HepG2 (cell line): ENCODE measurements around the gene TMEM178A. TPM values are rescaled to one million over a fixed set of nuclear protein-coding genes. Genes with fewer than 3 reads are reported as not detected.

ENCODE experiments used
- ATAC-seq: fragments of 200-7000 bp; cut with Tn5 transposase; 3 replicates; pipeline ENCODE4 v1.9.1; 2020; ENCODE audit warnings: mild to moderate bottlenecking, moderate library complexity
- BruUV-seq: library from RNA; stranded (reverse); fragments of 400-500 nt; replicated peaks from 2 replicates; lab custom pipeline; 2021; lab: Mats Ljungman, UMichigan
- CTCF ChIA-PET: fragments of 300-600 bp; formaldehyde crosslinking; extraction: SDS; loops from one replicate; lab custom pipeline; 2021; ENCODE audit warnings: low total read pairs, inconsistent platforms, low intra/inter-chr PET ratio; lab: Yijun Ruan, JAX
- POLR2A ChIA-PET: fragments of 350-600 bp; sonication (Branson Sonifier 250); formaldehyde crosslinking; loops from one replicate; lab custom pipeline; 2020; ENCODE audit warnings: antibody characterized with exemption, inconsistent platforms; lab: Yijun Ruan, JAX
- DNase-seq: peaks from one replicate; pipeline ENCODE4 v3.0.0-alpha.2; 2015; ENCODE audit warnings: low spot score
- FAIRE-seq: peaks from 3 replicates; lab custom pipeline; 2011; peaks lifted over from hg19 to GRCh38; lab: Jason Lieb, UNC
- H2AFZ ChIP-seq: one replicate; pipeline ENCODE4 v1.6.1; 2011; ENCODE audit warnings: low read length, inconsistent platforms
- H3K27ac ChIP-seq: fragments of 300-600 bp; 3 replicates; pipeline ENCODE4 v1.8.0; 2011; ENCODE audit warnings: mixed run types, mild to moderate bottlenecking, mixed read lengths, low read length, inconsistent platforms; ENCODE audit not compliant: insufficient read depth; ENCODE audit errors: extremely low read length
- H3K27me3 ChIP-seq, 2 experiments: fragments of 200-600 bp in 1 of 2; 2 replicates in 1 of 2; 3 replicates in 1 of 2; pipeline versions ENCODE4 v1.6.0 to v1.8.0; 2011; ENCODE audit warnings: low read length in 2 of 2, mild to moderate bottlenecking in 2 of 2, moderate library complexity in 2 of 2, inconsistent platforms in 1 of 2; ENCODE audit not compliant: insufficient read depth in 2 of 2, control insufficient read depth in 1 of 2
- H3K36me3 ChIP-seq, 2 experiments: fragments of 200-600 bp in 1 of 2; replicated peaks in 1 of 2; 2 replicates in 1 of 2; 3 replicates in 1 of 2; pipeline versions ENCODE4 v1.5.1 to v1.8.0; 2011; ENCODE audit warnings: low read length in 2 of 2, inconsistent platforms in 1 of 2; ENCODE audit not compliant: insufficient read depth in 2 of 2, control insufficient read depth in 1 of 2
- H3K4me1 ChIP-seq: 2 replicates; pipeline ENCODE4 v1.5.1; 2012; ENCODE audit warnings: low read length, inconsistent platforms; ENCODE audit not compliant: insufficient read depth
- H3K4me2 ChIP-seq: 2 replicates; pipeline ENCODE4 v1.6.0; 2011; ENCODE audit warnings: low read depth, low read length, inconsistent platforms
- H3K4me3 ChIP-seq, 3 experiments: fragments of 200-600 bp in 1 of 3; sonication (generic), shearing (Covaris generic) in 1 of 3; replicated peaks in 1 of 3; 2 replicates each; pipeline ENCODE4 v1.5.1; 2011 to 2016; ENCODE audit warnings: low read length in 3 of 3, inconsistent platforms in 2 of 3, low read depth in 2 of 3, mild to moderate bottlenecking in 2 of 3, control low read depth in 1 of 3, mixed read lengths in 1 of 3; ENCODE audit not compliant: insufficient read depth in 1 of 3
- H3K79me2 ChIP-seq: one replicate; pipeline ENCODE4 v1.6.1; 2011; ENCODE audit warnings: low read length, inconsistent platforms; ENCODE audit not compliant: insufficient read depth
- H3K9ac ChIP-seq: 2 replicates; pipeline ENCODE4 v1.6.0; 2011; ENCODE audit warnings: mild to moderate bottlenecking, low read depth, low read length, inconsistent platforms; ENCODE audit not compliant: insufficient read depth
- H3K9me3 ChIP-seq: 2 replicates; pipeline ENCODE4 v1.5.1; 2012; ENCODE audit warnings: mild to moderate bottlenecking, low read length
- H4K20me1 ChIP-seq: 2 replicates; pipeline ENCODE4 v1.6.0; 2011; ENCODE audit warnings: inconsistent platforms, mild to moderate bottlenecking, low read length, moderate library complexity; ENCODE audit not compliant: insufficient read depth
- ATF1 ChIP-seq: IDR thresholded peaks from 2 replicates; pipeline ENCODE4 v1.6.1; 2016; ENCODE audit warnings: mild to moderate bottlenecking, control low read depth
- IKZF1 ChIP-seq: fragments of 450-650 bp; IDR thresholded peaks from 2 replicates; pipeline ENCODE4 v1.7.1; 2016
- SNAPC4 ChIP-seq: sonication (generic); formaldehyde crosslinking; IDR thresholded peaks from 2 replicates; pipeline ENCODE4 v1.4.0; 2020; ENCODE audit warnings: mild to moderate bottlenecking, missing genetic modification reagents
- TEAD2 ChIP-seq: sonication (generic); formaldehyde crosslinking; IDR thresholded peaks from 2 replicates; pipeline ENCODE4 v1.9.0; 2021; ENCODE audit warnings: missing genetic modification reagents
- ZNF446 ChIP-seq: sonication (generic); formaldehyde crosslinking; IDR thresholded peaks from 2 replicates; pipeline ENCODE4 v1.5.0; 2020; ENCODE audit warnings: mild to moderate bottlenecking, missing genetic modification reagents
- WGBS: methylation state at CpG from one replicate; pipeline ENCODE4 v1.1.6; 2017; ENCODE audit warnings: low lambda C conversion rate; 5-methylcytosine and 5-hydroxymethylcytosine counted together
- in situ Hi-C: cut with HindIII; loops from 2 replicates; pipeline ENCODE4 v1.10.0; 2017; ENCODE audit warnings: low pct_unique_long_range_greater_than_20kb; ENCODE audit not compliant: extremely low pct_ligation_motif_present
- intact Hi-C: fragments of 100-400 bp; cut with micrococcal nuclease; formaldehyde crosslinking; loops from one replicate; pipeline ENCODE4 v1.10.0; 2022; ENCODE audit not compliant: unreplicated experiment
- polyA plus RNA-seq, 8 experiments: library from polyadenylated mRNA; depleted of rRNA in 3 of 8; stranded (reverse) in 7 of 8; unstranded in 1 of 8; fragments of >200 nt; fragmentation: Illumina TruSeq in 4 of 8; extraction: Trizol in 4 of 8; gene quantifications; 2 replicates each; pipeline versions ENCODE4 v1.2.1 to v1.2.3, GENCODE V29; 2011 to 2016; ENCODE audit warnings: low read depth in 4 of 8, missing spikeins in 1 of 8, mixed read lengths in 1 of 8; ENCODE audit not compliant: insufficient read depth in 1 of 8
- total RNA-seq, 5 experiments: library from RNA; depleted of rRNA; stranded (reverse); fragments of >200 nt; fragmentation: Illumina TruSeq; extraction: Trizol; gene quantifications; 2 replicates each; pipeline ENCODE4 v1.2.3, GENCODE V29; 2016; ENCODE audit warnings: low read depth in 1 of 5

Gene TMEM178A
- total and polyA plus RNA-seq, 2 of the 13 experiments (the other 11 are each of a cell fraction or from before 2014, with no cell fraction given): 0.38 to 3.3 TPM

- Histone ChIP-seq H3K9ac (no peak overlapping the region), H3K9me3 (no peaks in the 10 kb centered on the region), H4K20me1 (no peaks in the 10 kb centered on the region), H3K4me2 (no peak overlapping the region), H3K4me3 (no peak overlapping the region), H2AFZ (no peak overlapping the region), H3K27me3 (peaks cover 0 to 24% of the 10 kb centered on the region in 2 experiments; a peak in 2 of 5 replicates), H3K36me3 (no peaks in the 10 kb centered on the region), H3K4me1 (peaks cover 1% of the 10 kb centered on the region), H3K79me2 (no peaks in the 10 kb centered on the region), H3K27ac (no peak overlapping the region)
- ATAC-seq (no peak), FAIRE-seq (no peak), DNase-seq (no peak)
- WGBS: 13% methylated on average over 5 of the region's 5 CpGs
- intact Hi-C loops (no loop called here), in situ Hi-C loops (no loop called here)
- no peak for TF ChIP-seq ZNF446 (CRISPR knock-in tag)
- TF ChIP-seq ATF1: no peak
- TF ChIP-seq IKZF1: no peak
- TF ChIP-seq SNAPC4 (CRISPR knock-in tag): no peak
- no peak for TF ChIP-seq TEAD2 (CRISPR knock-in tag)
- CTCF ChIA-PET: no interaction called here
- POLR2A ChIA-PET: no interaction called here
- BruUV-seq: no TSS peak
Measured at GRCh38 chr2:39623917-39624316, 41.8 kb upstream of the TMEM178A start.
